GM18867 (cell line): ENCODE measurements around the gene SLC1A3.

Experiments
- ATAC-seq: cut with Tn5 transposase; IDR thresholded peaks from one replicate; pipeline ENCODE4 v1.9.1; 2021; ENCODE audit warnings: mild to moderate bottlenecking, moderate library complexity; ENCODE audit not compliant: unreplicated experiment

SLC1A3 gene

DNA sequence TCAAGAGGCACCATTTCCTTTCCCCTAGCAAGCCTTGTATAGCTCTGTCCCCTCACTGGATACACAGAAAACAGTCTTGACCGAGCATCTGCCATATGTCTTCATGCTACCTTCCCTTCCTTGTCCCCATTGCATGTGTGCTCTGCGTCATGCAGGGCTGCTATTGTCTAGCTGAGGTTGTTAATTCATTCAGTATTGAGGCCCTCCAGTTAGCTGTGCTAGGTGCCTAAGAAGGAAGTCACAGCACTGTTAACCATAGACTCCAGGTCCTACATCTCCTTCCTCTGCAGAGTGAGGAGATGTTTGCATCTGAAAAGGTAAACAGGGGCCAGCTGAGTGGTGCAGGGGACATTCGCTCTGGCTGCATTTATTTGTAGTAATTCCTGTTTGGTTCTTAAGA is 48.2 kb downstream of the SLC1A3 start:
- no peak for ATAC-seq

DNA sequence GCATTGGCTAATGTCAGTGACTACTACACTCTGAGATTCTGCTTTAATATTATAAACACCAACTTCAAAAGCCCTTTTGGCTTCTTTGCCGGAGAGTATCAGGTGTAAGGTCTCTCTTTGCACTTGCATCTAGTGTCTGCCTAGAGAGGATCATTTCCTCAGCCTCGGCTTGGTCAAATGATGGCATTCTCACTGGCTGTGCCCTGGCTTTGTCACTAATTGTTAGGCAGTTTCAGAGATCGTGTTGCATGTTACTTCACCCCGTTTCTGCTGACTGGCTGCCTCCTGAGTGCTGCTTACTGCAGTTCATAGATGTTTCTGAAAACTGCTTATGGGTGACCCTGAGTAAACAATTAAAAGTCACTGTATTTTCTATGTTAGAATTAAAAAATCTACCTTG is 48.8 kb downstream of the SLC1A3 start:
- no peak for ATAC-seq

DNA sequence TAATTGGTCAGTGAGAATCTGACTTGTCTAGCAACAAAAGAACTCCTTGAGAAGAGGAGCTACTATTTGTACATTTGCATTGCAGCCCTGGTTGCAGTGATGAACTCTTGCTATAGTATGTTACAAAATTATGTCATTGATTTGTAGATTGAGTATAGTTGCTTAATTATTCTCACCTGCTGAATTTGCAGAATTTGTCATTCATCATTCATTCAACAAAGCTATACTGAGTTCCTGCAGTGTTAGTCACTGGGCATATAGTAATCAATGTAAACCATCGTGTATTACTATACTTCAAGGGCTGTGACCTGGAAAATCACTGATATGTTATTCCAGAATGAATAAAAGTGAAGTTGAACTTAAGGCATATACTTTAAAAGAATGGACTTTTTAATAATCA is 50.1 kb downstream of the SLC1A3 start:
- ATAC-seq: no peak

DNA sequence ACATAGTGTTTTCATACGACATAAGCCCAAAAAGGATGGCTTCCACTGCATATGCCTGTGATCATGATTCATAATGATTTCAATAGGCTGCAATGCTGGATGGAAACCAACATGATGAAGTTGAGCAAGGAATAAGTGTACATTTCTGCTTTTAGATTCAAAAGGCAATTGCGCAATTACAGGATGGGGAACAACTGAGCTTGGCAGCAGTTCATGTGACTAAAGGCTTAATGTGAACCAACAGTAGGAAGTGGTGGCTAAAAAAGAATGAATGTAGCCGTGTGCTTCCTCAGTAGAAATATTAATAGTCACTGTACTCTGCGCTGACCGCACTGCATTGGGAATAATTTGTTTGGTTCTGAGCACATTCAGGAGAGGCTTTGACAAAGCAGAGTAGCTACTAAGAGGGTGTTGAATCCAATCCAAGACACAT is 51.2 kb downstream of the SLC1A3 start:
- ATAC-seq: no peak

DNA sequence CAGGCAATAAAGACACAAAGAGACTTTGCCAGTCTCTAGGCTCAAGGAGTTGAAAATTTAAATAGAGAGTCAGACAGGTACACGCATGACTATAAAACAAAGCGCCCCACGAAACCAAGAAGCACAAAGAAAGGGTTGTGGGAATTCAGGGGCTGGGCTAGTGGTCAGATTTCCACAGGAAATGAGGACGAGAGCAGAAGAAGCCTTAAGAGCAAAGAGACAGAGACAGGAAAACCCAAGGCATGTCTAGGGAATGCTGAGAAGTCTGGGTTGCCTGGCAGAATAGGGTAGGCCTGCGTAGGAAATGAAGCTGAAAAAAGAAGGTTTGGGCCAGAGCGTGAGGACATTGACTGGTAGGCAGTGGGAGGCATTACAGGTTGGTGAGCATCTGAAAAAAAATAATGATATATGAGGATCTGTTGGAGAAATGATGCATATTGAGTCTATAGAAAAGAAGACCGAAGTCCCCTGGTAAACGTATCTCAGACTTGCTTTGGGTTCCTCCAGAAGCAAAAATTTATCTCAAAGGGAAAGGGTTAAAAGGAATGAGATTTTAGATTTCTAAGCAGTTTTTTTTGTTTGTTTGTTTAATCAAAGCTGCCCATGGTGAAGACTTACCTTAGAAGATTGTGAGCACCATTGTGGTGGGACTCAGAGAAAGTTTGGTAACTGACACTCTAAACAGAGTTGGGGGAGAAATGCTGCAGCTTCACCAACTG is 51.8 kb downstream of the SLC1A3 start:
- no peak for ATAC-seq

DNA sequence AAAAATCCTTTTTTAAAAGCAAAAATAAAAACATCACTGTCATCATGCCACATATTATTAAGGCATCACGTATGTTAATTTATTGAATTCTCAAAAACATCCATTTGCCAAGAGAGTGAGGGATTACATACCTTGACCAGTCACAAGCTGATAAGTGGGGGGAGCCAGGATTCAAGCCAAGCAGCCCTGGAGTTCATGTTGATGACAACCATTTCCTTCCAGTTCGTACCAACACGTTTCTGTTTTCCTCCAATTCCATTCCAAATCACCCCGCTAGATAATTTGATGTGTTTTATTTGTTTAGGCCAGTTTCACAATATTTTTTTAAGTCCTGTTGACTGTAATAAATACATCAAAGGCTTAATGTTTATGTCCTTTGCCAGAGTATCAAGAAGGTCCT is 53.0 kb downstream of the SLC1A3 start:
- no peak for ATAC-seq

DNA sequence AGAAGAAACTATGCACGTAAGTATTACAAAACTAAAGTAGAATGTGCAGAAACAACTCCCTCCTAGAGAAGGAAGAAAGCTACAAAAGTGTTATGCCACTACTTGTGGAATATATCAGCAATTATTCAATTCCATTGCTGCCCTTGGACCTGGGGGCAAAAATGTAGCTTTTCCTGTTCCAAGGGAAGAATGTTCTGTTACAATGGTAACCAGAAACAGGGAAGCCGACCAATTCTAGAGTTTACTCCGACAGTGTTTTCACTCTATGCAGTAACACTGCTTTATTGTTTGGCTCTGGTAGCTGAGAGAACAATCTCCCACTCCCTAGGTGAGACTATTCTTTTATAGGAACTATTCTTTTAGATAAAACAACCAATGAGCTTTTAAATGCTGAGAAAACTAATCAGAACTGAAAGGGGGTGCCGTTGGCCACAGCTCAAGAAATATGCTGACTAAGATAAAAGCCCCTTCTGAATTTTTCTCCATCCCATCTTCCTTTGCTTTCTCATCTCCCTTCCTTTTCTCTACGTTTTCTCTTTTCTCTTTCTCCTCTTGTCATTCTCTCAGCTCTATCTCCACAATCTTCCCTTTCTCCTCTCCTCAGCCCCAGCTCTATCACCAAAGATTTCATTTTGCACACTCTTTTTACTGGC is 54.1 kb downstream of the SLC1A3 start:
- no peak for ATAC-seq

DNA sequence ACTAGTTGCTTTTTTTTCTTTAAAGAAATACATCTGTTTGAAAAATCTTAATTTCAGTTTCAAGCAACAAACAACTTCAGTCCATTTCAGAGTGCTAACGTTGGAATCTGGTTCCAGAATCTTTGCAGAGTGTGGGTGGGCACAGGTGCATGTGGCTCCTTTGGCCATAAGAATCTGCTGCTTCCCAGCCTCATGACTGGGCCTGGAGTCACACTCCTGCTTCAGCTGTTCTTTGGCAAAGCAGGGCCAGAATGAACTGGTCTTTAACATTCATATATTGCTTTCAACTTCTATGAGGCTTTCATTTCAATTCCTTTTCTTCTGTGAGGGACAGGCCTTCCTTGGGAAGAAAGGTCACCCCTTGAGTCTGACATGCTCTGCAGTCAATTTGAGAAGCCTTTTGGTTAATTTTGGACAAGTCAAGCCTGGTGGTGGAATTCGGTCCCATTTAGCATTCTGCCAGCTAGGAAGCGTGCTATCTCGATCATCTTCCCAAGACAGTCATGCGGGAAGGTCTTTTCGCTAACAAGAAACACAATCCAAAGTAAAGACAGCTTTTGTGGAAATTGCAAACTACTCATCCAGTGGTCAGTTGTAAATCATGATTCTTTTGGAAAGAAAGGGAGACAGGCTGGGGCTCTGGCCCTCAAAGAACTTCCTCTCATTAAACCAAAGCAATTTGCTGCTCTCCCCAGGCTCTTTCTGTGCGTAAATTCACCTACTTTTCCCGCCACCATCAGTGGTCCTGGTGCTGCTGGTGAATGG is 55.2 kb downstream of the SLC1A3 start:
- ATAC-seq: no peak

DNA sequence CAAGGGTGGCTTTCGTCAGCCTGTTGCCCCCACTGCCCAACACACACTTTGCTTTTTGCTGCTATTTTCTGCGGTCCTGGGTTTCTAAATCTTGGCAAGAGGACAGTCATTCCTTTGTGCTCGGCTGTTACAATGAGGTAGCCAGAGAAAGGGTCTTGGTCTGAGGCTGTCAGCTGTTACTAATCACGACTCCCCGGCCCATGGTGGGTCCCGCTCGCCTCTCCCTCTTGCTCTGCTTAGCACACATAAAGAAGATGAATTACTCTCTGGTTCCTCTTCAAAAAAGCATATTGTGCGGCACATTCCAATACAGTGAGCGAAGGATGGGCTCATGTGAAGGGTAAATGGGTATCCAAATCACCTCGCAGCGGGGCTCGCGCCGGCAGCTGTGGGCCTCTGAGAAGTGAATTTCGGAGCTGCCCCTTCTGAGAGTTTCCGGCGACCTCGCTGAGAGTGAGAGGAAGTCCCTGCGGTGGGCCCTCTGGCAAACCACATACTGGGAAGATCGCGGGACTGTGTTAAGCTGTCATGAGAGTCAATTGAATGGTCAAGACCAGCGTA is 56.0 kb downstream of the SLC1A3 start:
- ATAC-seq: no peak

DNA sequence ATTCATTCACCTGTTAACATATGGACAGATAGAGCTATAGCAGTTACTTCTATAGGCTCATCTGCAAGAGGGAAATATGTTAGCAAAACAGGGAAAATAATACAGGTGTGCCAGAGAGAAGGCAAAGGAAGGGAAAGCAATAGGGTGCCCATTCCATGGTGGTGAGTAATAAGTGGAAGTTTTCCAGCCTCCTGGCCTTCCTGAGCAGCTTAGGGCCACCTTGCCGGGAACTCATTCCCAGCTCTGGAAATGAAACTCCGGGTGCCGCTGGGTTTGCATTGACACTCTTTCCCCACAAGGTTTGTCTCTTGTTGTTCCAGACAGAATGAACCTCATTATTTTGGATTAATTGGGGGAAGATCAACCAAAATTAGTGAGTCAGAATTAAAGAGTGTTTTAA is 58.4 kb downstream of the SLC1A3 start:
- no peak for ATAC-seq

DNA sequence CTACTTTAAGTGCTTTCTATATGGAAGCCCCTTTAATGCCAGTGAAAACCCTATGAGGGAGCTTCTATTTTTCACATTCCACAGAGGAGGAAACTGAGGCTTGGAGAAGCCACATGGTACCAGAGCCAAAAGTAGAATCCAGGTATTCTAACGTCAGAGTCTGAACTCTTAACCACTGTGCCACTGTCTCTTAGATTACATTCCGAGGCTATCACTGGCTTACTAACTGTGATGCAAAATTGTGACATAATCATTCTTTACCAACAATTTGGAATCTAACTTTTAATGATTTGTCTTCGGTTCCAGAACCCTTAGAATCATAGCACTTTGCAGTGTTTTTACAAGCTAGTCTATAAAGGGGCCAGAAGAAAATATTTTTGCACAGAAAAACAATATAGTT is 59.2 kb downstream of the SLC1A3 start:
- ATAC-seq: no peak

DNA sequence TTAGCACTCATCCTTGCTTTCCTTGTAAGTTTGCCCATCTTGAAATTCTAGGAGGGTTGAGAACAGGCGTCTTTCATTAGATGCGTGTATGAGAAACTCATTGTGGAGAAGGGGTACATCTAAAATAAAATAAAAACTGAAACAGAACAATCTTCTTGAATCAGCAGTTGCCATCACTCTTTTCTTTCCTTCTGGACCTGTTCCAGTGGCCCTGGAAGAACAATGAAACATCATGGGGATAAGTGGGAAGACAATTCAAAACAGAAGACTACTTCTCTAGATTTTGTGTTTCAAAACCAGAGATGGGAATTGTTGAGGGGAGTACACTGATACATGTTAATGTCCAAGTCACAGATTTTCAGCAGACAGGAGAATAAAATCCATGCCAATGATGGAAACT is 59.9 kb downstream of the SLC1A3 start:
- ATAC-seq: no peak

DNA sequence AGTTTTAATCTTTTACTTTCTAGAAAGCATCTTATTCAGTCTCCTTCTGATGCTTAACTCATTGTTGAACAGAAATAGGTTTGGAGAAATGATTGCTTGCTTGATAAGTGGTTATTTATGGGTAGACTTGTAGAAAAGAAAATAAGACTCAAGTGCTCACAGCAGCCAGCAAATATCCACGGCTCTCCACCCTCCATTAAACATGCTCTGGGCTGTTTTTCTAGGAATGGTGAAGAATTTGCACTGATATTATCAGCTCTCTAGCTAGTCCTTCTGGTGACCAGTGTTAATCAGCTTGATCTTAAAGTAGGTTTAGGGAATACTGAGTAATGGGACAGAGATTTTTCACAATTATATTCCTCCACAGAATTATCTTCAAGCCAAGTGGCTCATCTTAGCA is 60.6 kb downstream of the SLC1A3 start:
- no peak for ATAC-seq

DNA sequence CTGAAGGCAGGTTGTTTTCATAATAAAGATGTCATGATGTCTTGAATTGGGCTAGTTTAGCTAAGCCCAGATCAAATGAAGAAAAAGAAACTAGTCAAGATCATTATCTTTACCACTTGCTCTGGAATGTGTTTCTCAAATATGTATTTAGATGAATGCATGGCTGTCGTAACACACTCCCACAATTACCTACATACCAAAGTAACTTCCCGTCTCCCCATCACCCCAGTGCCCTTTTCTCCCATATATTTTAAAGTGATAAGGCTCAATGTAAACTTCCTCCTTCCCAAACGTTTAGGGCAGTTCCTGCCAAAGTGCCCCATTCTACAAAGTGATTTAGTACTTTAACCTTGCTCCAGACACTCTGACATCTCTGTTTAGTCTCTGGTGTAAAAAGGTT is 61.4 kb downstream of the SLC1A3 start:
- no peak for ATAC-seq

DNA sequence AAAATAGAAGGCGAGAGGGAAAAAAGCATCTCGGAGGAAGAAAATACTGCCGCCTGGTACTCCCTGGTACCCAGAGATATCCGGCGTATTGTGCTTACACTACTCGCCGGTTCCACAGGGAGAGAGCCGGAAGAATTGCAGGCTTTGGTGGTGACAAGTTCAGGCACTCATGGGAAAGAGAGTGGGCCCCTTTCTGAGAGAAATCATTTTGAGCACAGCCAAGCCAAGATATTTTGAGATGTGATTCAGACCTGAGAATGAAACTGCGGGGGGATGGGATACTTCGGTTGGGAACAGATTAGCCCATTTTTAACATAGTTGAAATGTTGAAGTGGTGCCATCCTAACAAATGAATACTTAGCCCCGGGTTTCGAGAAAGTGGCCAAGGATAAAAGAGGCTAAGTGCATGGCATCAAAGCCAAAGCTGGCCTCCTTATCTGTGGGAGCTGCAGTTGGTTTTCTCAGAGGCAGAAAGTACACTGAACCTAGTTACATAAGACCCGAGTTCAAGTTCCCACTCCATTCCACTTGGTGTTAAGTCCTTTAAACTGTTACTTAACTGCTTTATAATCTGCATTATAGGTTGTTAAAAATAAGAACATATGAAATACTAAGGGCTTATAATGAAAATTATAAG is 62.7 kb downstream of the SLC1A3 start:
- ATAC-seq: no peak

DNA sequence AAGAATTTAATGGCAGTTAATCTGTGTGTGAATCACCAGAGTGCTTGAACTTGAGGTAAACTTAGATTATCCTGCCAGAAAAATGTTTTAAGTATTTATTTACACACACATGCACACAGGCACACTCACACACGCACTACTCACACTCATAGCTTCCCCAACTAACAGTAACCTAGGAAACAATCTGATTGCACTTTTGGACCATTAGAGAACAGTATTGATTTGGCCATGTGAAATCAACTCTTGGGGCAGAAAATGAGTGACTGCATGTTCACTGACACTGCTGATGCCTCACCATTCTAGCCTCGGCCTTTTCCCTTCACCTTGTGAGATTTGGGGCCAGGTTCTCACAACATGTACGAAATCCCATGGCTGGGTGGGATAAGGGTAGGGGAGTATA is 64.1 kb downstream of the SLC1A3 start:
- no peak for ATAC-seq

DNA sequence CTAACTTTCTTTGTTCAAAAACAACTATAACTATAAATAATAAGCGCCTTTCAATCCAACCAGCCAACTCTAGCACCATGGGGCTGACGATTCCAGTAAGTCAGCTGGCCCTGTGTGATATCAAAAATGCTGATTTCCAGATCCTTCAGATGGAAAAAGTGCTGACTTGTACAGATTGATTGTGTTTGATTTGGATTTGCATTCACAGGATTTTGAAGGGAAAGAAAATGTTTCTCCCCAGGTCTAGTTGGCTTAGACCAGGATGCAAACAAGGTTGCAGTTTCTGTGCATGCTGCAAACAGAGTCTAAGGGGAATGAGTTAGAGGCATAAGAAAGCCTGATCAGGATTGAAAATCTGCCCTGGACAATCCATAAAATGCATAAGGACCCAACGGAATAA is 68.9 kb downstream of the SLC1A3 start:
- ATAC-seq: no peak

DNA sequence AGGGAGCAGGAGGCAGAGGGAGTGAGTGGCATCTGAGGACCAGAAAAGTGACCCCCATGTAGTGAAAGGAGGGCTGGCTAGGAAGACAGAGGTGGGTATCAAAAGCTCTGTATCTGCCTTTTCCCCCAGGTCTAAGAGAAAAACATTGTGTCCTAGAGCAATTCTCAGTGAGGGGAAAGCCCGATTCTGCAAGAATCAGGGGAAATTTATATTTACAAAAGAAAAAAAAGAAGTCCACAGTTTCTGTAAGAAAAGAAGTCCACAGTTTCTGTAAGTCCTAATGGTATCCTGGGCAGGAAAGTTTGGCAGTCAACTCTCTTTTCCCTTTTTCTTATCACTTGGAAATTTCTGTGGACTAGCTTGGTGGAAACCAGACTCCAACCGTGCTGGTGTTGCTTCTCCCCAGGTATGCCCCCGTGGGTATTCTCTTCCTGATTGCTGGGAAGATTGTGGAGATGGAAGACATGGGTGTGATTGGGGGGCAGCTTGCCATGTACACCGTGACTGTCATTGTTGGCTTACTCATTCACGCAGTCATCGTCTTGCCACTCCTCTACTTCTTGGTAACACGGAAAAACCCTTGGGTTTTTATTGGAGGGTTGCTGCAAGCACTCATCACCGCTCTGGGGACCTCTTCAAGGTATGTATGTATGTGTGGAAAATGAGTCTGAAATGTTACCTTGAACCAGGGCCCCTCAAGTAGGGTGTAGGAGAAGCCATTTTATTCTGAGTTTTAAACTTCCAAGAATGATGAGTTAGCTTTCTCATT is 73.0 kb downstream of the SLC1A3 start:
- ATAC-seq: no peak

DNA sequence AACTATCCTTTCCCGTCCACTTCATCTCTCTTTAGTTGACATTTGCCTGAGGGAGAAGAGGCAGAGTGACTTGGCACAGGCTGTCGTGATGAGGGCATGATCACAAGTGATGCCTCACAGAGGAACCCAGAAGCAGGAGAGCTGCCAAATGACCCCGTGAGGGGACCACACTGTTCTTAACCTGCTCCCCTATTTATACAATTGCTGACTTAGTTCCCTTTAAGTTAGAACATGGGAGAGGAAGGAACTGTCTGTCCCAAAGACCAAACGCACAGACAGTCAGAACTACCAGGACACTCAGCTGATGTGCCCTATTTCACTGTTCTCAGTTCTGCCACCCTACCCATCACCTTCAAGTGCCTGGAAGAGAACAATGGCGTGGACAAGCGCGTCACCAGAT is 73.7 kb downstream of the SLC1A3 start:
- no peak for ATAC-seq

DNA sequence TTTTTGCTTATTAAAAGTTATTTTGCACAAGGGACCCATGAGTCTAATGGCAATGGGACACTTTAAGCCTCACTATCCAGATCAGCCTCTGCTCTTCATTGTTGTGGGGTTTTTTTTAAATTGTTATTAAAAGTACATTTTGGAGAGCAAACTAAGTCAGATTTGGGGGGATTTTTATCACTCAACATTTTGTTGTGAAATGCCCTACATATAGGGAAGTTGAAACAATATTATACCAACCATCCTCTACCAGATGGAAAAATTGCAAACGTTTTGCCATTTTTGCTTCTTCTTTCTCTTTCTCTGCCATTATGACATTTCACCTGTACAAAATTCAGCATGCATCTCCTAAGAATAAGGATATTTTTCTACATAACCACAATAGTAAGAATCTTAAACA is 75.3 kb downstream of the SLC1A3 start:
- ATAC-seq: no peak

DNA sequence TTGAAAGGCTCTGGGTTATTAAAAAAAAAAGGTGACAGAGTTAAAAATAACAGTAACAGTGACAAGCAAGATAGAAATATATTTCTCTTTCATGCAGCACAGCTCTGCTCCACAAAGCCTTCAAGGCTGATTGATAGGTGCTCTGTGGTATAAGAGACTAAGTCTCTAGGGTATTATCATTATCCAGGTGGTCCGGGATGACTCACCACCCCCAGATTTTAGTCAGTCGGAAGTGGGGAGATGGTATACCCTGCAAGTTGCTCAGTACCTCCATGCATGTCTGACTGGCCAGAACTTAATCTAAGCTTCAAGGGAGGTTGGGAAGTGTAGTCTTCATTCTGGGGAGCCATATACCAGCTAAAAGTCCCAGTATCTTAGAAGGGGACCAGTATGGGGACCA is 76.1 kb downstream of the SLC1A3 start:
- ATAC-seq: peak; percentile 30
